ENCODE data around the gene SLC17A7.
"Not testable (repeated sequence)": the region's sequence is repeated elsewhere in the genome, so short reads cannot be mapped to it uniquely, and the experiment has no call there.

Gene SLC17A7

GRCh38 chr19:49448432-49448786 lies 7.1 kb upstream of the SLC17A7 start:
- H3K9ac ChIP-seq (ENCODE audit: low read length), result no peak overlapping the region
- H3K27ac ChIP-seq (ENCODE audit: low read length), result no peak overlapping the region
- TF ChIP-seq CTCF (IDR thresholded peaks at IDR 0.05; ENCODE audit: low read depth, low read length), result no peak
- no peak for TF ChIP-seq EZH2phosphoT487 (IDR thresholded peaks at IDR 0.05; ENCODE audit: low read depth)
- no peak overlapping the region for H3K4me2 ChIP-seq (ENCODE audit: low read length)
- peaks cover 18% of the 10 kb centered on the region for H3K79me2 ChIP-seq (ENCODE audit: low read length)
- no peak overlapping the region for H2AFZ ChIP-seq (ENCODE audit: low read depth, low read length)
- H3K9me3 ChIP-seq (ENCODE audit: insufficient read depth, low read length), result no peaks in the 10 kb centered on the region
- no peaks in the 10 kb centered on the region for H3K27me3 ChIP-seq (ENCODE audit: low read depth, low read length)
- H4K20me1 ChIP-seq (ENCODE audit: insufficient read depth, low read length), result no peaks in the 10 kb centered on the region
- H3K36me3 ChIP-seq (replicated peaks; ENCODE audit: low read depth, low read length), result peaks cover 33% of the 10 kb centered on the region
- H3K4me1 ChIP-seq (ENCODE audit: low read length), result peaks cover 10% of the 10 kb centered on the region
- no peak overlapping the region for H3K4me3 ChIP-seq (ENCODE audit: low read length)

- Histone ChIP-seq H3K4me3 (ENCODE audit: low read length) (no peak overlapping the region), H3K4me2 (ENCODE audit: low read length) (no peak overlapping the region), H3K27me3 (ENCODE audit: low read depth, low read length) (no peaks in the 10 kb centered on the region), H3K36me3 (replicated peaks; ENCODE audit: low read depth, low read length) (peaks cover 33% of the 10 kb centered on the region), H3K9me3 (ENCODE audit: insufficient read depth, low read length) (no peaks in the 10 kb centered on the region), H4K20me1 (ENCODE audit: insufficient read depth, low read length) (no peaks in the 10 kb centered on the region), H3K79me2 (ENCODE audit: low read length) (peaks cover 18% of the 10 kb centered on the region), H3K9ac (ENCODE audit: low read length) (no peak overlapping the region), H2AFZ (ENCODE audit: low read depth, low read length) (no peak overlapping the region), H3K4me1 (ENCODE audit: low read length) (peaks cover 10% of the 10 kb centered on the region), H3K27ac (ENCODE audit: low read length) (no peak overlapping the region)
- TF ChIP-seq CTCF (IDR thresholded peaks at IDR 0.05; ENCODE audit: low read depth, low read length) (no peak), EZH2phosphoT487 (IDR thresholded peaks at IDR 0.05; ENCODE audit: low read depth) (no peak)
Measured at GRCh38 chr19:49447485-49448431, 6.4 kb upstream of the SLC17A7 start.

- Histone ChIP-seq H3K27me3 (ENCODE audit: low read depth, low read length) (peaks cover 10% of the 10 kb centered on the region), H3K79me2 (ENCODE audit: low read length) (peaks cover 12% of the 10 kb centered on the region), H3K27ac (ENCODE audit: low read length) (no peak overlapping the region), H3K9me3 (ENCODE audit: insufficient read depth, low read length) (no peaks in the 10 kb centered on the region), H3K36me3 (replicated peaks; ENCODE audit: low read depth, low read length) (peaks cover 33% of the 10 kb centered on the region), H4K20me1 (ENCODE audit: insufficient read depth, low read length) (no peaks in the 10 kb centered on the region), H2AFZ (ENCODE audit: low read depth, low read length) (no peak overlapping the region), H3K4me3 (ENCODE audit: low read length) (no peak overlapping the region), H3K9ac (ENCODE audit: low read length) (no peak overlapping the region), H3K4me2 (ENCODE audit: low read length) (no peak overlapping the region), H3K4me1 (ENCODE audit: low read length) (peaks cover 9% of the 10 kb centered on the region)
- TF ChIP-seq EZH2phosphoT487 (IDR thresholded peaks at IDR 0.05; ENCODE audit: low read depth) (no peak), CTCF (IDR thresholded peaks at IDR 0.05; ENCODE audit: low read depth, low read length) (no peak)
Measured at GRCh38 chr19:49445997-49446396, 4.7 kb upstream of the SLC17A7 start.

GRCh38 chr19:49444100-49444700 lies 2.9 kb upstream of the SLC17A7 start:
- H3K4me3 ChIP-seq (ENCODE audit: low read length), result peak overlapping the region; percentile 43
- H2AFZ ChIP-seq (ENCODE audit: low read depth, low read length), result not testable (repeated sequence)

More at GRCh38 chr19:49444100-49444700, 2.9 kb upstream of the SLC17A7 start:
- not testable (repeated sequence) for H3K27ac ChIP-seq (ENCODE audit: low read length); H3K79me2 ChIP-seq (ENCODE audit: low read length); H4K20me1 ChIP-seq (ENCODE audit: insufficient read depth, low read length); H3K9ac ChIP-seq (ENCODE audit: low read length); H3K4me1 ChIP-seq (ENCODE audit: low read length); H3K9me3 ChIP-seq (ENCODE audit: insufficient read depth, low read length)
- Histone ChIP-seq H3K27me3 (ENCODE audit: low read depth, low read length) (peaks cover 24% of the 10 kb centered on the region), H3K4me2 (ENCODE audit: low read length) (peak overlapping the region; percentile 38; the same call in 1 of the 2 replicates), H3K36me3 (replicated peaks; ENCODE audit: low read depth, low read length) (peaks cover 26% of the 10 kb centered on the region)
